ENCODE data around the gene CELF4.

Gene CELF4

GRCh38 chr18:37270666-37271052, 294.9 kb downstream of the CELF4 start:
- no peak for DNase-seq

DNA sequence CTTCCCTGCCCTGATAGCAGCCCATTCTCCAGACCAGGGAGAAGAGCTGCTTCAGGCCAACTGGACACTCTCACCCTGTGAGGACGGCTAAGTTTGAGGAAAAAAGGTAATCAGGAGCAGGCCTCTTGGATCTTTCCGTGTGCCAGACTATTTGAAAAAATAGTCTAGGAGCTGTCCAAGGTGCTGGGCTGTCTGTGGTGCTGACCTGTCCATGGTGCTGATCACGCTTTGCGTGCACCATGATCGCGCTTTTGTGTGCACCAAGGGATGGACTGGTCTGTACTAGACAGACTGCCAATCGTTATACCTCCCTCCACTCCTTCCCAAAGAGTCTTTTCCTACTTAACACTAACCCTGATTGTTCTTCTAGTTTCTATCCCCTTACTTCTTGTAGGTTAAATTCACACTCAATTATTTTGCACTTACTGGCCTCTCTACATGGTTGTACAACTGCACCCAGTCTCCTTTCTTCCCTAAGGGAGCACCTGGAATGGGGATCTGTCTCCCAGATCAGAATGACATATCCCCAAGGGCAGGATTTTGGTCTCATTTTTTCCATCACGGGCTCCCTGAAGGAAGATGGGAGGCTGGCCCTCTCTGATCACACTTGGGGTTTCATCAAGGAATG, 295.4 kb downstream of the CELF4 start:
- peak; percentile 43 for DNase-seq

DNA sequence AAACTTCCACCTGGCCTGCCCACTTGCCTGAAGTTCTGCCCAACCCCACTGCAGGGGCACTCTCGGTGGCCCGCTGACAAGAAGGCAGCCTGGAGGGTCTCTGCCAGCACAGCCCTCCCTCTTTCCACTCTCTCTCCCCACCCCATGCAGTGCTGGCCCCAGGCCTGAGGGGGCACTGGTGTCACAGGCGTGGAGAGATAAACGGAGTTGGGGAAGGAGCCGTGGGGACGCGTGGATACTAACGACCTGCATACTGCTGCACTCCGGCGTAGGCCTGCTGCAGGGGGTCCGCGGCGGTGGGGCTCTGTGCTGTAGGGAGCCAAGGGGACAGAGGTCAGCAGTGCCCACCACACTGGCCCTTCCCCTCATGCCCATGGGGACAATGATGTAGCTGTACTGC, 299.3 kb downstream of the CELF4 start:
- no peak for DNase-seq

GRCh38 chr18:37265382-37265781, 300.2 kb downstream of the CELF4 start:
- no peak for DNase-seq

DNA sequence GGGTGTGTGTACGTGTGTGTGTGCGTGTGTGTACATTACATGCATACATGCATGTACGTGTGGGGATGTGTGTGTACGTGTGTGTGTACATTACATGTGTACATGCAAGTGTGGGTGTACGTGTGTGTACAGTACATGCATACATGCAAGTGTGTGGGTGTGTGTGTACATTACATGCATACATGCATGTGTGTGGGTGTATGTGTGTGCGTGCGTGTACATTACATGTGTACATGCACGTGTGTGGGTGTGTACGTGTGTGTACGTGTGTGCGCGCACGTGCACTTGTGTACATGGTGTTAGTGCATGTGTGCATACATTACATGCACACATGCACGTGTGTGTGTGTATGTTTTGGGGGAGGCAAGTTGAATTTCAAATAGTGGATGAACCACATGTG, 300.6 kb downstream of the CELF4 start:
- DNase-seq = no peak

GRCh38 chr18:37261988-37262387, 303.6 kb downstream of the CELF4 start:
- DNase-seq = no peak

DNA sequence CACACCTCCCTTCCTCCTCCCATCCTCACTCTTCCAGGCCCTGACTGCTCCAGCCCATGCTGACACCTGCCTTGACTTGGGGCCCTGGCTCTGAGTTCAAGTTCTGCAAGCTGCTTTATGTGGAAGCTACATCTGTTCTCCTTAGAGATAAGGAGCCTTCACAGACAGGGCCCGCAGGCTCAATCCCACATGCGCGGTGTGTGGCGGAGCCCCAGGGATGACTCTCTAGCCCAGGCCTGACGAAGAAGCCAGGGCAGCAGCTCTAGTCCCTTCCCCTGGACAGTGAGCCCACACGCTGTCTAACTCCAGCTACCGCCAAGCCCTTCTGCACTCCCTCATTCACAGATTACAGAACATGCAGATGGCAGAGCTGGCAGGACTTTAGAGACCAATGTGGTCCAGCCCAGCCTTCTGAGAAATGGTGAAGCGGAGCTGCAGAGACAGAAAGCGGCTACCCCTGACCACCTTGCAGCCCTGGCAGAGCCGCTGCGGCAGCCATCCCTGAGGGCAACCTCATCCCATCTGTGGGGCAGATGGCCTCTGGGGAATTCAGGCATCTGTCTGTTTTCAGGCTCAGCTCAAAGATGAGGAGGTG, 304.3 kb downstream of the CELF4 start:
- DNase-seq = no peak

DNA sequence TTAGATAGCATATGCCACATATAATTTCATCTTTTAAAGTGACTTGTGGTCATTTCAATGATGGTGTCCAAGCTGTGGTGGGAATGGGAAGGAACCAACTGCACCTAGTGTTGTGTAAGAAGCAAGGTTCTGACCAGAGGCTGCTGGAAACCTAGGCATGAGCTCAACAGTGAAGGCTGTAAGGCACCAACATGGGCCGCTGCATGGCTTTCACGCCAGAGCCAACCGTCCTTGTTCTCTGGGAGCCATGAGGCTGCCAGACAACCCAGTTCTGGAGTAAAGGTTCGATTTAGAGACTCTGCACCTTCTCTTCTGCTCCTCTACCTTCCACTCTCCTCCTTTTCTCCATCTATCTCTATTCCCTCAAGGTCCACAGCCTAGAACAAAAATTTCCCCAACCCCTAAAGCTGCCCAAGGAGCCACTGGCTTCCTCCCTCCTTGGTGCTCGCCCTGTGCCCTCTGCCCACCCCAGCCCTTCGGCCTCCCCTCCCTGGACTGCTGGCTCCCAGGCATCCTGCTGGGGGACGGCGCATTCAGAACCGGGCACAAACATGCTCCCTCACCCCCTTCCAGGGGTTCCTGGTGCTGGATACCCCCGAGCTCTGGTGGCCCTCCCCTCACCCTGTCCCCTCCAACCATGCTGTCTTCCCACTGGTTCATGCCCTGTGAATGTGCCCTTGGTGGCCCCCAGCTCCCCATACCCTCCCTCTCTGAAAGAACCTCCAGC, 305.1 kb downstream of the CELF4 start:
- no peak for DNase-seq

DNA sequence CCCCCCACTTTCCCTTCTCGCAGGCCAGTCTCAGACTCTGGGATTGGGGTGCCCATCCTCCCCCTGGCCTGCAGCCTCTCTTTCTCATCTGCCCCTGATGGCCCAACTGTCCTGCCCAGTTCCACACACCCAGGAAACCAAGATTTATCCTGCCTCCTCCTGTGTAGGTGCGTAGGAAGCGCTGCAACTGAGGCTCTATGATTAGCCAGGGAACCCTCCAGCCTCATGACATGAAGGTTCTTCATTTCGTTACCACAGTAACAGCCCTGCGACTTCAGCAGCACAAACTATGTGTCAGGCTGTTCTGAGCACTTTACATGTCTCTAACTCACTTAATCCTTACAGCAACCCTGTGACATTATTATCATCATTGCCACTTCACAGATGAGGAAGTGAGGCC, 305.9 kb downstream of the CELF4 start:
- DNase-seq = no peak

DNA sequence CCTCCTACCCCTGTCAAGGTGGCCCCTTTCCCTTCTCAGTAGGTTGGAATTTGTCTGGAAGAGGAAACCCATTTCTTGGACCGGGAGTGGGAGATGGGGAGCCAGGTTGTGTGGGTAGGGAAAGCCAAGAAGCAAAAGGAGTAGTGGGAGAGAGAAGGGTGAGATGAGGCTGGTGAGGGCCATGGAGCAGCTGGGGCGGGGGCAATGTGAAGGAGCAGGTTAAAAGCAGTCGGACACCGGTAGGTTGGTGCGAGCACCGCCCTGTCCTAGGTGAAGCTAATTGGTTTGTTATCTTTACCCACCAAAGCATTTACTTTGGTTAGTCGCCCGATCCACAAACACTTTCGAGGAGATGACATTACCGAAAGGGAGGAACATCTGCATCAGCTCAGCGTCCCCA, 306.8 kb downstream of the CELF4 start:
- DNase-seq = no peak

DNA sequence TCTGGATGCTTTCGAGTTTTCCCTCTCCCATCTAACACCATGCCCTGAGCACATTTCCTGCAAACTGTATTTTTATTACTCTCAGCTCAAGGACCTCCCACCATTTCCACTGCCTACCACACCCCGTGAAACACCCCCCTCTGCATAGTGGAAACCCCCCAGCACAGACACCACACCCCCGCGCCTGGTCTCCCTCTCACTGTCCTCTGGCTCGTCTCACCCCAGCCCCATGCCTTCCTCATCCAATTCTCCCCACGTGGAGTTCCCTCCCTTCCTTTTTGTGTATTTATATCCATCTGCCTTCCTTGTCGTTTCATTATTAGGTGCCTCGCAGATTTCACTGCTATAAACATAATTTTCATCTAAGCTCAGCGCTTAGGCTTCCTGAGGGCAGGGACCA, 307.5 kb downstream of the CELF4 start:
- DNase-seq = no peak

GRCh38 chr18:37254973-37255372, 310.6 kb downstream of the CELF4 start:
- DNase-seq = no peak

GRCh38 chr18:37254236-37254754, 311.3 kb downstream of the CELF4 start:
- DNase-seq = no peak

DNA sequence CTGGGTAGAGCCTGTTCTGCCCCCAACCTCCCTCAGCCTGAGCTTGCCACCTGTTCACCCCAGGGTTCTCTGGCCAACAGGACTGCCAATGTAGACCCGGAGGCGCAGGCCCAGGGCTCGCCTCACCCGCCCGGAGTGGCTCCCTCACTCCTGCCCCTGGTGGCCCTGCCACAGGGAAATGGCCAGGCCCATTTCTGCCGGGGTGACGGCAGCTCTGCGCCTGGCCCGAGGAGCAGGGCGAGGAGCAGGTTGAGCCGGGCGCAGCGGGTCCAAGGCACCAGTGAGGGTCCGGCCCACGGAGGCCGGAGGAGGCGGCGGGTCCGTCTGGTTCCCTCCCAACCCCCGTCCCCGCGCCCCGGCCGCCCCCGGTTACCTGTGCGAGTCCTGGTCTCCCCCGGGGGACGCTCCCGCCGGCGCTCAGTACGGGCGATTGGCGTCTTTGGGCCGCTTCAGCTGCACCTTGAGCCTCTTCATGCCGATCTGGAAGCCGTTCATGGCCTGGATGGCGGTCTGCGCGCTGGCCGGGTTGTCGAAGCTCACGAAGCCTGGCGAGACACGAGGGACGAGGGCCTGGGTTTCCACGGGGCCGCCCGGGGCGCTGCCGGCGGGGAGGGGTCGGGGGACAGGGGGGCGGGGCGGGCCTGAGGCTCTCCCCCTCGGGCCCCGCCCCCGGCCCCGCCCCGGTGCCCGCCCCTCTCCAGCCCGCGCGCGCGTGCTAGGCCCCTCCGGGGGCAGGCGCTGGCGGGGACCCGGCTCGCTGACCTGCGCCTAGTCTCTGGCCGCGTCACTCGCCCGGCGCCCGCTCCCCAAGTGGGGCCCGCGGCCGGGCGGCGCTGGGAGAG, 312.0 kb downstream of the CELF4 start:
- DNase-seq = no peak

GRCh38 chr18:37252854-37253393, 312.7 kb downstream of the CELF4 start:
- DNase-seq = no peak

GRCh38 chr18:37252342-37252741, 313.3 kb downstream of the CELF4 start:
- no peak for DNase-seq

GRCh38 chr18:37251679-37252078, 313.9 kb downstream of the CELF4 start:
- no peak for DNase-seq

DNA sequence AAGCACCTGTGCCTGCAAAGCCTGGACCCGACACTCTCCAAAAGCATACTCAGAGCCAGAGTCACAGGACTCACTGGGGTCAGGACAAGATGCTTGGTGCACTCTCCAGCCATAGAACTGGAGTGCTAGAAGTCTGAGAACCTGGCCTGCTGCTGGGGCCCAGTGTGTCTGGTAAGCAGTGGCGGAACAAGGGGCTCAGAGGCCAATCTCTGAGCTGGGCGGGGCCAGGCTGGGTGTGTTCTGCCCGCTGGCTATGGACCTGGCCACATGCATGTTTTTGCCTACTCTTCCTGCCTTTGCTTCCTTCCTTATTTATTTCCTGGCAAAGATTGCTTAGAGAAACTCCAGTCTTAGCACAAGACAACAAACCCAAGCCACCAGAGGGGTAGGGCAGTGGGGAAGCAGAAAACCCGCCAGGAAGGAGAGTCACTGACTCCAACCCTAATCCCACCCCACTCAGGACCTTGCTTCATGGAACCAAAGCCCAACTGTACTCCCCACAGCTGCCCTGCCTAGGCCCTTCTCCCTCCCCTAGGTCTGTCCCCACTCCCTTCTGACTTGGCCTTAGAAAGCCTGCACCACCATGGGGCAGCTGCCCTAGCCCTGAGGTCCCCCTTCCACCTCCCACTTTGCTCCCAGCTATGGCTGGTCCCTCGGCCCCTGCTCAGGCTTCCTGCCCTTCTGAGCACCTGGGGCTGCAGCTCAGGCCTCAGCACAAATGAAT, 315.5 kb downstream of the CELF4 start:
- DNase-seq = no peak

DNA sequence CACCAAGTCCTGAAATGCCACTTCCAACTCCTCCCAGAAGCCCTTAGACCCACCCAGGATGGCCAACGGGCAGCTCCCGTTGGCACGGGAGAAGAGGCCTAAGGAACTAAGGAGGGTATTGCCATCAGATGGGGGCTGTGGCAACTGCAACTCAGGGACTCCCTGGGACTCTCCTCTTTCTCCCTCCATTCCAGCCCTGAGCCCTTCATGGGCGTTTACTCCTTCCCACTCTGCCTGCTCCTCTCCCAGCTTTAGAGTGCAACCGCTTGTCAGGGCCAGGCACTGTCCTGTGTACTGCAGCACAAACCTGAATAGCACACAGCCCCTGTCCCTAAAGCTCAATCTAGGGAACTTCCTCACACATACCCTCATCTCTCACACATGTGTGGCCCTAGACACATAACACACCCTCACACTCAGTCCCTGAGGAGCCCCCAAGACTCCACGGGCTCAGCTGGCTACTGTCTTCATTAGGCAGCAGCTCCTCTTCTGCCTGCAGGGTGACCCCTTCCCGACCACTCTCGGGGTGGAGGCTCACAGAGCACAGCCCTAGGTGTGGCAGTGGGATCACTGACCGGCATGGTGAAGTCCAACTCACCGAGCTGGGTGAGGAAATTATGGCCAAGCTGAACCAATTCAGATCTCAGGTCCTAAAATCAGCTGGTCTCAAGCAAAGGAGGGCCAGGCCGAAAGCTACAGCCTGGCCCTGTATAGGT, 316.3 kb downstream of the CELF4 start:
- DNase-seq = no peak

- no peak for DNase-seq
Observed at GRCh38 chr18:37248281-37248680, 317.3 kb downstream of the CELF4 start.

GRCh38 chr18:37247497-37248161, 318.0 kb downstream of the CELF4 start:
- no peak for DNase-seq
